Stimulated activated CD4-positive, alpha-beta T cell treated with anti-CD3 and anti-CD28 coated beads, TNF-alpha, amount 100 ng/mL, for 1 hour (primary cell): Measurements from ENCODE around the gene SPAG8.

Experiments
- DNase-seq, 3 donors: peaks; one replicate each; pipeline ENCODE4 v3.0.0-alpha.2; 2020; ENCODE audit warnings: low read depth in 3 of 3, low spot score in 1 of 3

SPAG8 gene

DNA sequence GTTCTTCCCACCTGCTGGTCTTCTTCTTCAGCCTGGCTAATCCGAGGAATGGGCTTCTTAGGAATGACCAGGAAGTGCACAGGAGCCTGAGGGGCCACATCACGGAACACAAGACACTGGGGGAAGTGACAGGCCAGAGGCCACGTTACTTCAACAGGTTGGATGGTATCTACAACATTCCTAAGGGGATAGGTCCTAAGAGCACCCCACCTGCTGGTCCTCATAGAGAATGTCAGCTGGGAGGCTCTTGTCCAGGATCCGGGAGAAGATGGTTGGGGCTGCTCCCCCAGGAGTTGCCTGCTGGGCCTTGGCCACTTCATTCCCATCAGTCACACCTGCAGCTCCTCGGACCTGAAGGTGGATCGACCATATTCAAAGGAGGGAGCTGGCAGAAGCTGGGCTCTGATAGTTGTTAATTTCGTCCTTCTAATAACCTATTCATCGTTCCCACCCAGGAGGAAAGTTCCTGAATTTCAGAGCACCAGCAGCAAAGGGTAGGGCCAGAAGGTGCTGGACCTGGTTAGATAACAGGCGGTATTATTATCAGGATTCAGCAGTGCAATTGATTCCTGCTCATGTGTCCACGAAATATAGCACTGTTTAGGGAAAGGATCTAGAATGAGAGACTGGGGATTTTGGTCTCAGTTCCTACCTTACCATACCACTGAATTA is 1.5 kb upstream of the SPAG8 start:
- no peak for DNase-seq

DNA sequence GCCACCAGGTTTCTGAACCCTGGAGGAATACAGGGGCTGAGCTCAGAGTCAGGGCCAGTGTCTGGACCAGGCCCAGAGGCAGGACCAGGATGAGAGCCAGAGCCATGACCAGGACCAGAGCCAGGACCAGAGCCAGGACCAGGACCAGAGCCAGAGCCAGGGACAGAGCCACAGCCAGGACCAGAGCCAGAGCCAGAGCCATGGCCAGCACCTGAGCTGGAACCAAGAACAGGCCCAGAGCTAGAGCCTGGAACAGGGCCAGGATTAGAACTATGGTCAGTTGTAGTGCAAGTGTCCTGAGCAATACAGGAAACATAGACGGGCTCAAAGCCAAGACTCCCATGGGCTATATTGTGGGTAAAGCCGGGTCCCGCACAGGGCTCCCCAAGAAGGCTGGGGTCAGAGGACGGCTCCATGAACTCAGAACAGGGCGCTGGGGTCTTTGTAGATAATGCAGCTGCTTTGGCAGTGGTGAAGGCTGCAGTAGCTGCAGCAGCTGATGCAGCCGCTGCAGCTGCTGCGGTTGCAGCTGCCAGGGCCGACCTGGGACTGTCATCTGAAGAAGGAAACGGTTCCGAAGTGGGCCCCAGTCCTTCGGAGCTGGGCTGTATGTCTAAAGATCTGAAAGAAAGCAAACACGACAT is 559 bp downstream of the SPAG8 start:
- DNase-seq = no peak

DNA sequence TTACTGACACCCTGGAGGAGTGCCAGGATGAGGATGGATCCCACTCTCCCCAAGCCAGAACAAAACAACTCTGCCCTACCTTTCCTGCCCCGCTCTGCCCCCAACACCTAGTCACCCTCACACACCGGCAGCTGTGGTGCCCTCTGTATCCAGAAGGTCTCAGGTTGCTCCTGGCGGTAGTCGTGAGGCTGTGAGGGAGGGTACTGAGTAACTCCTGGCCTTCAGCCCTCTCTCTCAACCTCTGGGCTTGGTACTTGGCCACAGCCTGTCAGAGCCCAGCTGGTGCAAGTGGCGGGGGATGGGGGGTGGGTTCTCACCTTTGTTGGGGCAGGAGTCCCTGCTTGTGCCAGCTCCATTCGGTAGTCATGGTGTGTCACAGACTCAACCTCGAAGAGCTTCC is 1.9 kb downstream of the SPAG8 start:
- DNase-seq = no peak

DNA sequence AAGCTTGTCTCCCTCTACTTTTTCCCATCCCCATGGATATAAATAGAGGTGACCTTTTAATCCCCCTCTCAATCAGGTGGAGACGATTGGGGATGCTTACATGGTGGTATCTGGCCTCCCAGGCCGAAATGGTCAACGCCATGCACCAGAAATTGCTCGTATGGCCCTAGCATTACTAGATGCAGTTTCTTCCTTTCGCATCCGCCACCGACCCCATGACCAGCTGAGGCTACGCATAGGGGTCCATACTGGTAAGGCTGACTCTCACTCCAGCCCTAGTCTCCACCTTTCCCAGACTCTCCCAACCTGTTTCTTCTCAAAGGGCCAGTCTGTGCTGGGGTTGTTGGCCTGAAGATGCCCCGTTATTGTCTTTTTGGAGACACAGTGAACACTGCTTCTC is 3.6 kb downstream of the SPAG8 start:
- DNase-seq = no peak

DNA sequence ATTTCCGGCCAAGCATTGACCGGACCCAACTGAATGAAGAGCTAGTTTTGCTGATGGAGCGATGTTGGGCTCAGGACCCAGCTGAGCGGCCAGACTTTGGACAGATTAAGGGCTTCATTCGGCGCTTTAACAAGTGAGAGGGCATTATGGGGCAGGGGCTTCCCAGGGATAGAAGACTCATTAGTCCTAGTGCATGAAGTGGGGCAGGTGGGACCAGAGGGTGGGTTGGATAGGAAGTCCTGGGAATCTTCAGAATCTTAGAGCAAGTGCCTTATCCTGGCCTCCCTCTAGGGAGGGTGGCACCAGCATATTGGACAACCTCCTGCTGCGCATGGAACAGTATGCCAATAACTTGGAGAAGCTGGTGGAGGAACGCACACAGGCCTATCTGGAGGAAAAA is 6.0 kb downstream of the SPAG8 start:
- no peak for DNase-seq

DNA sequence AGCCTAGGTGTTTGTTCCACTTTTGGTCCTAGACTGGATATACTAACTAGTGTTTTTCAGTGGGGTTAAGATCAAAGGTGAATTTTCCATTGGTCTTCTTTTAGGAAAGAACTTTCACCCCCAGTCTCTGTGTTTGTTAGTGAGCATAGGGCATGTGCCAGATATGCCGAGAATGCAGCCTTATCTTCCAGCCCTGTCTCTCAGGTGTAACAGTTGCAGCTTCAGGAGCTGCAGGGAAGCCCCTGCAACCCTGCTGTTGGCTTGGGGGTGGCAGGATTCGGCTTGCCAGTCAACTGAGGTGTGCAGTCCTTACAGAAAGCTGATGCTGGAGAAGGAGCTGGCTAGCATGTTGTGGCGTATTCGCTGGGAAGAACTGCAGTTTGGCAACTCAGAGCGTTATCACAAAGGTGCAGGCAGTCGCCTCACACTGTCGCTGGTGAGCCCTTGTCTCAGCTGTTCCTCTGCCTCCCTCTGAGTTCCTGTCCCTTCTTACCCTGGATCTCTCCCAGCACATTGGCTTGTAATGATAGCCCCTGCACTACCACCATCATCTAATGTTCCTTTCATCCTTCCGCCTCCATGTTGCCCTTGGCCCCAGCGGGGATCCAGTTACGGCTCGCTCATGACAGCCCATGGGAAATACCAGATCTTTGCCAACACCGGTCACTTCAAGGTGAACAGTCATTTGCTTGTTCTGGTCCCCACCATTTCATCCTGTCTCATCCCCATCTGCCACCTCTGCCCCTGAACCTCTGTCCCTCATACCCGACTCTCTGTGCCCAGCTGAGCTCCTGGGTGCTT is 10.5 kb downstream of the SPAG8 start:
- DNase-seq = no peak

DNA sequence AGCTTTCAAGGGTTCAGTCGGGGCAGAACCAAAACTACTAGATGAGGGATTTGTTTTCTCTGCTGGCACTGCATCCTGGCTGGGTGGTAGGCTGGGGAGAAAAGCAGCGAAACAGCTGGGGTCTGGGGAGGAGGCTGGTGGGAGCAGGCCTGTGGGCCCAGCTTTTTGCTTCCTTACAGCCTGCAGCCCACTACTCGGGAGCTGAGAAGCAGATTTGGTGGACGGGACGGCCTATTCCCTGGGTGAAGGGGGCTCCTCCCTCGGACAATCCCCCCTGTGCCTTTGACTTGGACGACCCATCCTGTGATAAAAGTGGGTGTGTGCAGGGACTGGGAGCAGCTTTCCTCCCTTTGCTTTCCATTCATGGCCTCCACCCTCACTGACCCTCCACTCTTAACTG is 11.5 kb downstream of the SPAG8 start:
- DNase-seq = no peak

DNA sequence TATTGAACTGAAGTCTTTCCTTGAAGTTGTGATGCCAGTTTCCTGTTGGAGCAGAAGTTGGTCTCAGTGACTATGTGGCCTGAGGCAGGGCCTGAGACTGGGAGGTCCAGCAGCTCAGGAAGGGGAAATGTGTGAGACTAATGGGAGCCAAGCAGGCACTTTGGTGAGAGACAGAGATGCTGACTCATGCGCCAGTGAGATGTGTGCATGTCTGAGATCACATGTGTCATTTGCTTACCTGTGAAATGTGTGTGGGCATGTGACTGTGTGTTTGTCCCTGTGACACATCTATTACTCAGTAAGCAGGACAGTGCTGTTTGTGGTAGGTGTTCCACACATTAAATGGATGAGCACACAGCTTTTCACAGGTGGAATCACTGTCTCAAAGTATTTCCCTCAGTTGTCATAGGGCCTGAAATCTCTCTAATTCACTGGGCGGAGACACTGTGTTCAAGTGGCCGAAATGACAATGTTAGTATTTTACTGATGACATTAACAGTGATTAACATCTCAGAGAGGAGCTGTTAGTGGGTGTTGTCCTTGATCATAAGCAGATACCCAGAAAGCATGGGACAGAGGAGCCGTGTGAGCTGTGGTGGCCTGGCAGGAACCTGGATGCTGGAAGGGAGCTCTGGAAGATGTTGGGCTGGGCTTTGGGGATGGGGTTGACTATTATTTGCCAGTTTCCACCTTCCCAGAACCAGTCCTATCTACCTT is 13.2 kb downstream of the SPAG8 start:
- peak in 1 of 3 donors; percentile 16 for DNase-seq

DNA sequence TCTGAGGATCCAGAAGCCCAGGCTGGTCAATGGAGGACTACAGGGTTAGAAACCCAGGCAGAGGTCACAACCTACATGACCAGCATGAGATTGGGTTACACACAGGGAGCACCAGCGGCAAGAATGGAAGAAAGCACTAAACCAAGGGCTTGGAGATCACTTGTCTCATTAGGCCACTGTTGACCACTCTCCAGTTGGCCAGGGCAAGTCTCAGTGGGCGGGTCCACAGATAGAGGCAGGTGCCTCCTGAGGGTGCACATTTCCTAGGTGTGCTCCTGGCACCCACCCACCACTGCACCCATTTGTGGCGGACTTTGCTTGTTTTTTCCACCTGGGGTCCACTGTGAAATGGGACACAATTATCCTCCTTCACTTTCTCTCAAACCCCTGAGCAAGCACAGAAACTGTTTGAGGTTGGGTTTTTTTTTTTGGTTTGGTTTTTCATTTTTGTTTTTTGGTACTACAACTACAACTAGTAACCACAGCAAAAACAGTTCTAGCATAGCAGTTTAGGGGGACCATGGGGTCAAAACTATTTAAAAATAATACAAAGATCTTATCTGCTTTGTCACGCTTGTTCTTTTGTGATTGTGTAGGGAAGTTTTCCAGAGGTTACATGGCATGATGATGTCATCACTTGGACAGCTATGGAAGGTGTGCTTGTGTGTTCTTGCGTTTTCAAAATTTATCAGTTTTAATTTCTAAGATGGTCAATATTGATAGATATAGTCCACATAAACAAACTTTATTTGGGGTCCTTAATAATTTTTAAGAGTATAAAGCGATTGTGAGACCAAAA is 14.6 kb downstream of the SPAG8 start:
- DNase-seq = no peak

DNA sequence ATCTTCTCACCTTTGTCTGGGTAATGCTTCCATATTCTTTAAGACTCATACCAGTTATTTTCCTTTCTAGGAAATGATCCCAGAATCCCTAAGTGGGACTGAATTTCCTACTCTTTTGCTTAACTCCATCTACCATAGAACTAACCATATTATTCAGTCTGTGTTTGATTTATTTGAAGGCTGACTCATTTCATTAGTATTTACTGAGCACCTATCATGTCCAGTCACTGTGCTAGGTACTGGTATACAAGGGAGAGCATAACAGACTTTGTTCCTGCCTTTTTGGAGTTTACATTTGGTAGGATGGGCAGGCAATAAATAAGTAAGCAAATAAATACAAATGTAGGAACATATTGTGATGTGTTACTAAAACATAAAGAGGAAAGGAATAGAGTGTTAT is 16.4 kb downstream of the SPAG8 start:
- no peak for DNase-seq

DNA sequence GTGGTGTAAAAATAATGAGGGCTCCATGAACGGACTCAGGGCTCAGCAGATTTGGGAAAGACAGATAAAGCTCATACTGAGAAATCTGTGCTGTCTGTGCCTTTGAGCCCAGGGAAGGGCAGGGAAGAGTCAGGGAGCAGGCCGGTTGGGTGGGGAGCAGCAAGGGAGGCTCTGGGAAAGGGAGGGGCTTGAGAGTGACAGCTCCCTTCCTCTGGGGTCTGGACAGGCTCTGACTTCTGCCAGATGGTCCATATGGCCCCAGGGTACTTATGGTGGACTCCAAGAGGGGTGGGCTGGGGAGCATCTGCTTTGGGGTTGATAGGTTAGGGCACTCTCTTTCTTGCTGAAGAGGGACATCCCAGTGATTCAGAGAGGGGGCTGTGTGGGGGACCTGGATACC is 18.6 kb downstream of the SPAG8 start:
- DNase-seq = no peak

DNA sequence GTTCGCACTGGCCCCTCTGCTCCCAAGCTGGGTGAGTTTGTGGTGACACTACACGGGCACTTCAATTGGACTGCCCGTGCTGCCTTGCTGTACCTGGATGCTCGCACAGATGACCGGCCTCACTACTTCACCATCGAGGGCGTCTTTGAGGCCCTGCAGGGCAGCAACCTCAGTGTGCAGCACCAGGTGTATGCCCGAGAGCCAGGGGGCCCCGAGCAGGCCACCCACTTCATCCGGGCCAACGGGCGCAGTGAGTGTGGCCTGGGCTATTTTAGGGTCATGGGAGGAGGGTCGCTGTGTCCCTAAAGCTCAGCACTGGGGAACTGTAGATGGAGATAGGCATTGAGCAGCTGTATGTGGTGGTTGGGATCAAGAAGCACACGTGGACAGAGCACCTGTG is 19.2 kb downstream of the SPAG8 start:
- no peak for DNase-seq

DNA sequence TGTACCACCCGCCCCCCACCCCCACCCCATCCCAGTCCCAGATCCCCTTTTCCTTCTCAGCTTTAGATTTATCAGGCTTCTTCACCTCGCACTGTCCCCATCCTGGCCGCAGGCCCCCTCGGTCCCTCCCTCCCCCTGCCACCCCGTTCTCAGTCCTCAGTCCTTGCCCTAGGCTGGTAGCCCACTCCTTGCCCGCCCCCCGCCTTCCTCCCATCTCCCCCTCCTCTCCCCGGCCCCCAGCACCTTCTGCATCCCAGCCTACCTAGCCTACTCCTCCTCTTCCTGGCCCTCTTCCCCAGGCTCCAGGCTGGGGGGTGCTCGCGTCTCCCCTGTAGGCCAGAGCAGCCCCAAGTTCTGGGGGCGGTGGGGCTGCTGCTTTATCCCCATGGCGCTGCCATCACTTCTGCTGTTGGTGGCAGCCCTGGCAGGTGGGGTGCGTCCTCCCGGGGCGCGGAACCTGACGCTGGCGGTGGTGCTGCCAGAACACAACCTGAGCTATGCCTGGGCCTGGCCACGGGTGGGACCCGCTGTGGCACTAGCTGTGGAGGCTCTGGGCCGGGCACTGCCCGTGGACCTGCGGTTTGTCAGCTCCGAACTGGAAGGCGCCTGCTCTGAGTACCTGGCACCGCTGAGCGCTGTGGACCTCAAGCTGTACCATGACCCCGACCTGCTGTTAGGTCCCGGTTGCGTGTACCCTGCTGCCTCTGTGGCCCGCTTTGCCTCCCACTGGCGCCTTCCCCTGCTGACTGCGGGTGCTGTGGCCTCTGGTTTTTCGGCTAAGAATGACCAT is 19.8 kb downstream of the SPAG8 start:
- no peak for DNase-seq

DNA sequence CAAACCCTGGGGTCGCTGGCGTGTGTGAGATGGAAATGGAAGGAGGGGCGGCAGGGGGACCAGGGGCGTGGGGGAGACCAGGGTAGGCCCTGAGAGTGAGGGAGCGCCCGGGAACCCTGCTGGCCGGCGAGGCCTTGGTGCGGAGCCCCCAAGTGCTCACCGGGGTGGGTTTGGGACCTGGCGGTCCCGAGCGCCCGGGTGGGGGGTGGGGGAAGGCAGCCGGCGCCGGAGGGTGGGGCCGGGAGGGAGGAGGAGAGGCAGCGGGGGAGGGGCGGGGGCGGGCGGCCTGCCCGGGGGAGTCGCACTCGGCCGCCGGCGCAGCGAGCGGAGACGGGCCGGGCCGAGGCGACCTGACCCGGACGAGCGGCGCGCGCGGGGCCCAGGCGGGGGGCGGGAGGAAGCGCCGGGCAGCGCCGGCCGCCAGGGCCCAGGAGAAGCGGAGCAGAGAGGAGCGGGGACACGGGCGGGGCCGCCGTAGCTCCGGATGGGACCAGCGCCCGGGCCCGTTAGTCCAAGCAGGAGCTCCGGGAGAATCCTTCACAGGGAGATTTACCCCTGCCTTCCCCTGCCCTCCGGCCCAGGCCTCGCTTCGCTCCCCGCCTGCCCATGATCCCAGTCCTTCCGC is 20.7 kb downstream of the SPAG8 start, which contains the start of gene NPR2:
TSS of gene NPR2 (plus strand) at position 295 of the 625 bp plus-strand sequence. CDS start 818 bp downstream, outside the sequence.
- DNase-seq = no peak

DNA sequence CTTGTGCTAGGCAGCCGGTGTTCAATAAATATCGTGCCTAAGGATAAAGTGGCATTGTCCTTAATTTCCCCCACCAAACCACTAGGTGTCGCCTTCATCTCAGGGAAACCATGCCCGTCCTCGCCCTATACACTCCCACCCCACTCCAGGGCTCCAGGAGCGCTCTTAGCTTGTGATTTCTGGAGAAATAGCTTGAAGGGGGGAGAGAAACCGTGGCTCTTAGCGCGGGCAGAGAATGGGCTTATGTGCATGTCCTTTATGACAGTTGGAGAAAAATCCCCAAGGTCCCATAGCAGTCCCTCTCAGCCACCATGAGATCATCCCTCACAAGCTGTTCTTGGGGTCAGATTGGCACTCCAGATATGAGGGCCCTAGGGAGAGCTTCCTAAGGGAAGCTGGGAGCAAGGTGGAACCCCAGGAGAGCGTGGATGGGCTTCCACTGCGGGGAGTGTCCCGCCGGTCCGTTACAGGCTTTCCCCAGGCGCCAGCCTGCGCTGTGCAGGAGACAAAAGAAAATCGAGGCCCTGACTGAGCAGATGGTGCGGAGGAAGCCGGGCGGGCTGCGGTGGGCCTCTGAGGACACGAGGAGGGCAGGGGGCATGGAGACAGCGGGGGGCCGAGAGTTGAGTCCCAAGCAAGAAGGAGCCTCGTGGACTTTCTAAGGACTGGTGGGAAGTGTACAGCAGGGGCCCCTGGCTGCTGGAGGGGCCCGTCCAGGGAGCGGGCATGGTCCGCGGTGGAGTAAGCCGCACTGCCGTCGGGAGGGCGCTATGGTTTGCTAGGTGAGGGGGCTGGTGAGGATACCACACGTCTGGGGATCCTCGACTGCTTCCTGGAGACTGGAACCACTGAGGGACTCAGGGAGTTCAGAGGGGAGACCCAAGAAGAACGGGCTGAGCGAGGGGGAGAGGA is 21.4 kb downstream of the SPAG8 start:
- peak in 2 of 3 donors; percentile 11 to 14 for DNase-seq

DNA sequence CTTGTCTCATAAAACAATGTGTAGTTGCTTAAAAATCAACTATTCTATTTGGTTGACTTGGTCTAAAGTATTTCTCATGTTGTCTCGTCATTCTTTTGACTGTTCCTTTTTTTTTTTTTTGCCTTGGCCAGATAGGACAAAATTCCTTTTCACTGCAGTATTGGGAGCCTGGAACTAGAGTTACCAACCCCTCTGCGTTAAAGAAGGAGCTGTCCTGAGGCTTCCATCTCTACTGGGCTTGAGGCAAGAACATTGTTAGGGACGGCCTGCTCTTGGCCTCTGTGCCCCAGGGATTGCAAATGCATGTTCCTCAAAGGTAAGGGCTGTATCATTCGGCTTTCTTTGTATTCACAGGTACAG is 22.1 kb downstream of the SPAG8 start:
- DNase-seq = no peak

DNA sequence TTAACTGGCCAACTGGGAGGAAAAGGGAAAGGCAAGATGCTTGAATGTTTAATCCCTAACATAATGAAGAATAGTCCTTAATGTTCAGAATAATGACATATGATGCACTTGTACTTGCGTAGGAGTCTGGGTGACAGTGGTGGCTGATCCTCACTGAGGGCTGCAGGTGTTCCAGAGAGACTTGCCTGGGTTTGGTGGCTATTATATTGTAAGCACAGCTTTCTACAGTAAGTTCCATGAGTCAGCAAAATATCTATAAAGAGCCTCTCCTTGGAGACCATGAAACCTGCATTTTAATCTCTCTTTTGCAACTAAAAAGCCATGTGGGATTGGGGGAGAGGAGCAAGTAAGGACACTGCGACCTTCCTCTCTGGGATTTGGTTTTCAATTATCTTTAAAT is 22.5 kb downstream of the SPAG8 start:
- DNase-seq = no peak

DNA sequence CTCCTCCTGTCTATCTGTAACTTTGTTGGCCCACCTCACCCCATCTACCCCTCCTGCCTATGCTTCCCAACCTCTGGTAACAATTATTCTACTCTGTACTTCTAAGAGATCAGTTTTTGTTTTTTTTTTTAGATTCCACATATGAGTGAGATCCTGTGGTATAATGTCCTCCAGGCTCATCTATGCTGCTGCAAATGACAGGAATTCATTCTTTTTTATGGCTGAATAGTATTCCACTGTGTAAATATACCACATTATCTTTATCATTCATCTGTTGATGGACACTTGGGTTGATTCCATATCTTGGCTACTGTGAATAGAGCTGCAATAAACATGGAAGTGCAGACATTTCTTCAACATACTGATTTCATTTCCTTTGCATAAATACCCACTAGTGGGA is 28.6 kb downstream of the SPAG8 start:
- no peak for DNase-seq

DNA sequence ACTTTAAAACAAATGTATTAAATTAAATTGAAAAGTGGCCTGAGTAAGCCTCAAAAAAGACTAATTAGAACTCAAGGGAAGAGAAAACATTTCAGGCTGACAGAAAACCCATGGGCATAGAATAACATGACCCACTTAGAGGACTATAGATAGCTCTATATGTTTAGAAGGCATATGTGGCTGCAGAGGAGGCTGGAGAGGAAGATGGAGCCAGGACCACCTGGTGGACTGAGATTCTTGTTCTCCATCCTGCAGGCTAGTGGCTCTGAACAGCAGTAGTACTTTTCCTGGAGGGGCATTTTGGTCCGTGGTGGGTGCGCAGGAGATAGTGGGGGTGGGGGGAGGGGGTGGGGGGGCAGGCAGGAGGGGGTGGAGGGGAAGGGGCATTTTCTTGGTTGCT is 31.0 kb downstream of the SPAG8 start:
- no peak for DNase-seq
